GM18508 (cell line): ENCODE data around the gene MYCL.
"Not testable (repeated sequence)": the region's sequence is repeated elsewhere in the genome, so short reads cannot be mapped to it uniquely, and the experiment has no call there.

ENCODE experiments used
- ATAC-seq: cut with Tn5 transposase; IDR thresholded peaks from one replicate; pipeline ENCODE4 v1.9.1; 2021; ENCODE audit warnings: moderate number of reproducible peaks; ENCODE audit not compliant: insufficient read depth, unreplicated experiment

The MYCL gene

GRCh38 chr1:39894884-39895495, 6.7 kb downstream of the MYCL start:
- no peak for ATAC-seq

- ATAC-seq = no peak
Measured at GRCh38 chr1:39892601-39893595, 8.8 kb downstream of the MYCL start.

- ATAC-seq = no peak
Measured at GRCh38 chr1:39890880-39891279, 10.8 kb downstream of the MYCL start.

GRCh38 chr1:39890273-39890672, 11.4 kb downstream of the MYCL start:
- no peak for ATAC-seq

GRCh38 chr1:39886757-39887231, 14.9 kb downstream of the MYCL start:
- ATAC-seq = no peak

GRCh38 chr1:39885516-39885915, 16.2 kb downstream of the MYCL start:
- no peak for ATAC-seq

GRCh38 chr1:39882152-39882551, 19.6 kb downstream of the MYCL start:
- no peak for ATAC-seq

GRCh38 chr1:39877980-39878956, 23.4 kb downstream of the MYCL start:
- no peak for ATAC-seq

GRCh38 chr1:39877231-39877778, 24.4 kb downstream of the MYCL start:
- ATAC-seq = no peak

GRCh38 chr1:39876144-39876543, 25.6 kb downstream of the MYCL start:
- ATAC-seq = no peak

GRCh38 chr1:39872698-39873097, 29.0 kb downstream of the MYCL start:
- no peak for ATAC-seq

GRCh38 chr1:39871796-39872195, 29.9 kb downstream of the MYCL start:
- ATAC-seq = no peak

GRCh38 chr1:39871043-39871442, 30.7 kb downstream of the MYCL start:
- not testable (repeated sequence) for ATAC-seq

GRCh38 chr1:39869538-39870112, 32.1 kb downstream of the MYCL start:
- ATAC-seq = not testable (repeated sequence)

- ATAC-seq = no peak
Measured at GRCh38 chr1:39866767-39867166, 35.0 kb downstream of the MYCL start.

GRCh38 chr1:39865762-39866161, 36.0 kb downstream of the MYCL start:
- no peak for ATAC-seq

GRCh38 chr1:39863177-39863576, 38.5 kb downstream of the MYCL start:
- no peak for ATAC-seq

GRCh38 chr1:39861003-39861402, 40.7 kb downstream of the MYCL start:
- ATAC-seq = no peak
